ENCODE data around the gene RTN4. TPM values are rescaled to one million over a fixed set of nuclear protein-coding genes. Genes with fewer than 3 reads are reported as not detected.
A peak's percentile ranks its signal among the peaks of the same experiment; 100 is the strongest.

Gene RTN4
- total RNA-seq, 1 donor from 2014 or later, result 819 TPM

DNA sequence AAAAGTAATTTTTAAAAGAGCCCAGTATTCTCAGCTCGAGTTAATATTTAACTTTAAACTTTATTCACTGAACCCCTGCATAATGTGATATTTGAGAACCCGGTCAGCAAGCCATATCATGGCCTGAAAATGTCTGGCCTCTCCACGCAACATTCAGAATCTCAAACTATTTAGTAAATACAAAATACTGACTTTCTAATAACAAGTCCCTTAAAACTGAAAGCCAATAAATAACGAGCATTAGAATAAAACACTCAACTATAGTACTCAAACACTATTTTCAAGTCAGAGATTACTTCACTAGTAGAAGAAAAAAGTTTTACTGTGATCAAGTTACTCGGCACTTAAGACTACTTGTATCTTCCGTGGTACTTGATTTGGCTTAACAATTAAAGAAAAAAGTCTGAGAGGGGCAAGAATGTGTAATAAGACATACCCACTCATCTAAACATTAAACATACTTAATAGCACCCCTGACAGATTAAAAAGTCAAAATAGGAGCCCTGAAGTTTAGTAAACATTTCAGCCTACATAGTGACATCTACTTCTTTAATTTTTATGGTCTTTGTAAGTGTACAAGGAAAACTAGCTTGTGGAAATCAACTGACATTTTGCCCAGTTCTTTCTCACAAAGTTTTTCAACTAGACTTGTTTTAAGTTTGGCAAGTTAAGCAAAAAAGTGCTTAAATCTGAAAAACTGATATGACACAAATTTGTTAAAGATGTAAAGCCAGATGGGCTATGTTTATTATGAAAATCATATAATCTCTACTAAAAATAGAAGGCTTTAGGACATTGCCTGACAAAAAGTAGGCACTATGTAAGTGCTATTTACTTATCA is 38.2 kb downstream of the RTN4 start:
- H3K36me3 Mint-ChIP-seq (ENCODE audit: low read depth), result peaks cover 2% of the 10 kb centered on the region
- H3K27me3 Mint-ChIP-seq (ENCODE audit: low read depth), result no peaks in the 10 kb centered on the region
- DNase-seq (ENCODE audit: low spot score), result no peak
- no peak for TF ChIP-seq CTCF (IDR thresholded peaks at IDR 0.05)
- peak overlapping the region; percentile 14 for H3K4me3 Mint-ChIP-seq (ENCODE audit: unreplicated experiment)
- H3K27ac Mint-ChIP-seq (ENCODE audit: unreplicated experiment), result peak overlapping the region; percentile 79
- no peaks in the 10 kb centered on the region for H3K9me3 Mint-ChIP-seq (ENCODE audit: low read depth)
- H3K4me1 Mint-ChIP-seq (ENCODE audit: low read depth), result peaks cover 88% of the 10 kb centered on the region

- Mint-ChIP-seq H3K4me3 (ENCODE audit: unreplicated experiment) (peak overlapping the region; percentile 26), H3K27me3 (ENCODE audit: low read depth) (no peaks in the 10 kb centered on the region), H3K4me1 (ENCODE audit: low read depth) (peaks cover 95% of the 10 kb centered on the region), H3K9me3 (ENCODE audit: low read depth) (no peaks in the 10 kb centered on the region), H3K36me3 (ENCODE audit: low read depth) (peaks cover 2% of the 10 kb centered on the region), H3K27ac (ENCODE audit: unreplicated experiment) (peak overlapping the region; percentile 79)
- no peak for TF ChIP-seq CTCF (IDR thresholded peaks at IDR 0.05)
- DNase-seq (ENCODE audit: low spot score), result no peak
Observed at GRCh38 chr2:55010915-55011314, 39.3 kb downstream of the RTN4 start.

DNA sequence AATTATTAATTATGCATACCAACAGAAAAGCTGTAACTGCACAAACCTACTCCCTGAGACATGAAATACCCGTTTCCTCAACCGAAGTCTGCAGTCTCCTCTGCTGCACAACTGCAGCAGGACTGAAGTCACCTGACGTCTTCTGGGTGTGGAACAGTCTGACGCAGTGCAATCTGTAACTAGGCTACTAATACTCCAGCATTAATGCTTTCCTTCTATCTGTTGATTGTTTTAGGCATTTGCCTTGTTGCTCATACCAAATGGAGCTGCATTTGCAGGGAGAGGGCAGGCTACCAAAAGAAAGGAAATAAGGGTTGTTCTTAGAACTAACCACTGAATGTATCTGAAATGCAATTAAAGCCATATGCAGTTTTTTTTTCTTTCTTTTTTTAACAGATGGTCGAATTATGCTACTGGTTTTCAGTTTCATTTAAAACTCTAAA is 40.1 kb downstream of the RTN4 start:
- no peaks in the 10 kb centered on the region for H3K27me3 Mint-ChIP-seq (ENCODE audit: low read depth)
- peak overlapping the region; percentile 79 for H3K27ac Mint-ChIP-seq (ENCODE audit: unreplicated experiment)
- H3K36me3 Mint-ChIP-seq (ENCODE audit: low read depth), result peaks cover 2% of the 10 kb centered on the region
- DNase-seq (ENCODE audit: low spot score), result no peak
- no peak for TF ChIP-seq CTCF (IDR thresholded peaks at IDR 0.05)
- H3K4me3 Mint-ChIP-seq (ENCODE audit: unreplicated experiment), result peak overlapping the region; percentile 48
- H3K9me3 Mint-ChIP-seq (ENCODE audit: low read depth), result no peaks in the 10 kb centered on the region
- H3K4me1 Mint-ChIP-seq (ENCODE audit: low read depth), result peaks cover 98% of the 10 kb centered on the region

GRCh38 chr2:55009277-55010060 is 40.8 kb downstream of the RTN4 start:
- peak overlapping the region; percentile 79 for H3K27ac Mint-ChIP-seq (ENCODE audit: unreplicated experiment)
- no peaks in the 10 kb centered on the region for H3K27me3 Mint-ChIP-seq (ENCODE audit: low read depth)
- H3K4me1 Mint-ChIP-seq (ENCODE audit: low read depth), result peaks cover 98% of the 10 kb centered on the region
- no peaks in the 10 kb centered on the region for H3K36me3 Mint-ChIP-seq (ENCODE audit: low read depth)
- TF ChIP-seq CTCF (IDR thresholded peaks at IDR 0.05), result no peak
- H3K9me3 Mint-ChIP-seq (ENCODE audit: low read depth), result no peaks in the 10 kb centered on the region
- H3K4me3 Mint-ChIP-seq (ENCODE audit: unreplicated experiment), result peak overlapping the region; percentile 48
- no peak for DNase-seq (ENCODE audit: low spot score)

- TF ChIP-seq CTCF (IDR thresholded peaks at IDR 0.05), result no peak
- no peaks in the 10 kb centered on the region for H3K27me3 Mint-ChIP-seq (ENCODE audit: low read depth)
- H3K4me1 Mint-ChIP-seq (ENCODE audit: low read depth), result peaks cover 92% of the 10 kb centered on the region
- no peak for DNase-seq (ENCODE audit: low spot score)
- H3K9me3 Mint-ChIP-seq (ENCODE audit: low read depth), result no peaks in the 10 kb centered on the region
- H3K27ac Mint-ChIP-seq (ENCODE audit: unreplicated experiment), result peak overlapping the region; percentile 38
- H3K4me3 Mint-ChIP-seq (ENCODE audit: unreplicated experiment), result no peak overlapping the region
- H3K36me3 Mint-ChIP-seq (ENCODE audit: low read depth), result no peaks in the 10 kb centered on the region
Observed at GRCh38 chr2:55006306-55006705, 43.9 kb downstream of the RTN4 start.

Data from chondrocyte (in vitro differentiated cells).